ENCODE data around the gene EIF2S1.
"Not testable (repeated sequence)": the region's sequence is repeated elsewhere in the genome, so short reads cannot be mapped to it uniquely, and the experiment has no call there.

EIF2S1 gene

GRCh38 chr14:67359775-67360469, at the start of gene EIF2S1, which contains the start of gene ATP6V1D:
Gene EIF2S1, plus strand, starts transcription at chr14:67360328. Its CDS starts 4,440 bp downstream, at chr14:67364768.
Gene ATP6V1D, minus strand, starts transcription at chr14:67359804. Its CDS starts 106 bp downstream, at chr14:67359698.
- peak; percentile 99 for DNase-seq (ENCODE audit: low read depth)

- DNase-seq (ENCODE audit: low read depth), result no peak
Measured at GRCh38 chr14:67311868-67312267, 48.3 kb upstream of the EIF2S1 start.

GRCh38 chr14:67313153-67313552, 47.0 kb upstream of the EIF2S1 start:
- DNase-seq (ENCODE audit: low read depth), result no peak

GRCh38 chr14:67317822-67318221, 42.3 kb upstream of the EIF2S1 start:
- no peak for DNase-seq (ENCODE audit: low read depth)

GRCh38 chr14:67319142-67319541, 41.0 kb upstream of the EIF2S1 start:
- no peak for DNase-seq (ENCODE audit: low read depth)

GRCh38 chr14:67329666-67330065, 30.5 kb upstream of the EIF2S1 start:
- DNase-seq (ENCODE audit: low read depth), result not testable (repeated sequence)

- no peak for DNase-seq (ENCODE audit: low read depth)
Measured at GRCh38 chr14:67331368-67332125, 28.6 kb upstream of the EIF2S1 start.

GRCh38 chr14:67332468-67332867, 27.7 kb upstream of the EIF2S1 start:
- DNase-seq (ENCODE audit: low read depth), result no peak

- DNase-seq (ENCODE audit: low read depth), result no peak
Measured at GRCh38 chr14:67335781-67336180, 24.3 kb upstream of the EIF2S1 start.

GRCh38 chr14:67341231-67341630, 18.9 kb upstream of the EIF2S1 start:
- DNase-seq (ENCODE audit: low read depth), result not testable (repeated sequence)

GRCh38 chr14:67343601-67344230, 16.4 kb upstream of the EIF2S1 start:
- DNase-seq (ENCODE audit: low read depth), result no peak

- DNase-seq (ENCODE audit: low read depth), result no peak
Measured at GRCh38 chr14:67345583-67345982, 14.5 kb upstream of the EIF2S1 start.

- DNase-seq (ENCODE audit: low read depth), result no peak
Measured at GRCh38 chr14:67352055-67352454, 8.1 kb upstream of the EIF2S1 start.

GRCh38 chr14:67357186-67357968, 2.8 kb upstream of the EIF2S1 start:
- no peak for DNase-seq (ENCODE audit: low read depth)

- DNase-seq (ENCODE audit: low read depth), result no peak
Measured at GRCh38 chr14:67357969-67358354, 2.2 kb upstream of the EIF2S1 start.

GRCh38 chr14:67358924-67359774, 979 bp upstream of the EIF2S1 start:
- DNase-seq (ENCODE audit: low read depth), result peak; percentile 25

- no peak for DNase-seq (ENCODE audit: low read depth)
Measured at GRCh38 chr14:67360470-67361206, 510 bp downstream of the EIF2S1 start.

- DNase-seq (ENCODE audit: low read depth), result no peak
Measured at GRCh38 chr14:67365476-67365875, 5.3 kb downstream of the EIF2S1 start.

GRCh38 chr14:67370830-67371229, 10.7 kb downstream of the EIF2S1 start:
- DNase-seq (ENCODE audit: low read depth), result no peak

Data from GM04504 (cell line).